SK-N-SH treated with all-trans-retinoic acid at 6 μM for 48 hours (cell line): Measurements from ENCODE around the gene CXCL17.

Source experiments
- ARNTL ChIP-seq: fragments of 450-650 bp; formaldehyde crosslinking; IDR thresholded peaks from 2 replicates; pipeline ENCODE4 v1.5.0; 2020; ENCODE audit warnings: low read depth, mild to moderate bottlenecking, moderate library complexity, borderline replicate concordance
- CREB5 ChIP-seq: fragments of 250-450 bp; sonication (Bioruptor Pico); IDR thresholded peaks from 2 replicates; pipeline ENCODE4 v1.5.1; 2020; ENCODE audit warnings: low read depth, mild to moderate bottlenecking, moderate library complexity
- ESRRG ChIP-seq: fragments of 250-450 bp; sonication (Bioruptor Pico); IDR thresholded peaks from 2 replicates; pipeline ENCODE4 v1.6.1; 2021; ENCODE audit warnings: mild to moderate bottlenecking
- GLIS3 ChIP-seq: fragments of 250-450 bp; sonication (Bioruptor Pico); IDR thresholded peaks from 2 replicates; pipeline ENCODE4 v1.5.0; 2020; ENCODE audit warnings: mild to moderate bottlenecking, moderate library complexity
- ISL1 ChIP-seq: fragments of 250-450 bp; sonication (Bioruptor Pico); IDR thresholded peaks from 2 replicates; pipeline ENCODE4 v2.1.2; 2022; ENCODE audit warnings: mild to moderate bottlenecking, moderate library complexity
- RARB ChIP-seq: fragments of 250-450 bp; sonication (Bioruptor Pico); IDR thresholded peaks from 2 replicates; pipeline ENCODE4 v1.8.0; 2021; ENCODE audit warnings: mild to moderate bottlenecking, moderate library complexity
- SNAI2 ChIP-seq: fragments of 250-450 bp; sonication (Bioruptor Pico); IDR thresholded peaks from 2 replicates; pipeline ENCODE4 v1.5.0; 2020; ENCODE audit warnings: mild to moderate bottlenecking, moderate library complexity
- TOX ChIP-seq: fragments of 250-450 bp; sonication (Bioruptor Pico); IDR thresholded peaks from 2 replicates; pipeline ENCODE4 v1.8.0; 2021; ENCODE audit warnings: mild to moderate bottlenecking, moderate library complexity, borderline replicate concordance
- ZC3H10 ChIP-seq: fragments of 250-450 bp; sonication (Bioruptor Pico); IDR thresholded peaks from 2 replicates; pipeline ENCODE4 v1.5.1; 2021; ENCODE audit warnings: mild to moderate bottlenecking, moderate library complexity
- ZFP3 ChIP-seq: fragments of 250-450 bp; sonication (Bioruptor Pico); IDR thresholded peaks from 2 replicates; pipeline ENCODE4 v1.5.0; 2020; ENCODE audit warnings: mild to moderate bottlenecking, moderate library complexity
- ZFP30 ChIP-seq: fragments of 450-650 bp; formaldehyde crosslinking; IDR thresholded peaks from 2 replicates; pipeline ENCODE4 v1.5.0; 2022; ENCODE audit warnings: mild to moderate bottlenecking, moderate library complexity
- ZNF565 ChIP-seq: fragments of 450-650 bp; formaldehyde crosslinking; conservative IDR thresholded peaks from 2 replicates; pipeline ENCODE4 v1.5.0; 2020; ENCODE audit warnings: low read depth, mild to moderate bottlenecking, moderate library complexity
- ZNF70 ChIP-seq: fragments of 450-650 bp; formaldehyde crosslinking; IDR thresholded peaks from 2 replicates; pipeline ENCODE4 v1.5.0; 2020; ENCODE audit warnings: mild to moderate bottlenecking, moderate library complexity
- ZNF8 ChIP-seq: fragments of 450-650 bp; formaldehyde crosslinking; IDR thresholded peaks from 2 replicates; pipeline ENCODE4 v1.5.0; 2020; ENCODE audit warnings: mild to moderate bottlenecking, moderate library complexity

- TF ChIP-seq ZFP30 (no peak), ZFP3 (CRISPR knock-in tag) (no peak), SNAI2 (CRISPR knock-in tag) (no peak), ZNF70 (no peak), ZNF565 (CRISPR knock-in tag) (no peak), ESRRG (CRISPR knock-in tag) (no peak), GLIS3 (no peak), ZC3H10 (CRISPR knock-in tag) (no peak), CREB5 (CRISPR knock-in tag) (no peak), ZNF8 (no peak), ARNTL (CRISPR knock-in tag) (no peak), ISL1 (CRISPR knock-in tag) (no peak), TOX (CRISPR knock-in tag) (no peak), RARB (no peak)
Measured at GRCh38 chr19:42471554-42472249, 29.0 kb upstream of the CXCL17 start.
